Sigmoid colon (tissue), 7 donors: ENCODE data around the gene TMEM247. TPM values are rescaled to one million over a fixed set of nuclear protein-coding genes. Genes with fewer than 3 reads are reported as not detected.
"Not testable (repeated sequence)": the region's sequence is repeated elsewhere in the genome, so short reads cannot be mapped to it uniquely, and the experiment has no call there.

Experiments used
- DNase-seq: peaks from one replicate; pipeline ENCODE4 v3.0.0-alpha.2; 2019
- H3K27ac ChIP-seq, 4 donors: fragments of 200-600 bp; sonication (generic); one replicate each; pipeline ENCODE4 v1.5.1; 2016 to 2019; ENCODE audit warnings: mild to moderate bottlenecking in 1 of 4
- H3K27me3 ChIP-seq, 3 donors: fragments of 200-600 bp; sonication (generic); one replicate each; pipeline ENCODE4 v1.5.1; 2019; ENCODE audit warnings: mild to moderate bottlenecking in 1 of 3
- H3K36me3 ChIP-seq, 4 donors: fragments of 200-600 bp; sonication (generic); one replicate each; pipeline ENCODE4 v1.5.1; 2016 to 2019
- H3K4me1 ChIP-seq, 4 donors: fragments of 200-600 bp; sonication (generic); one replicate each; pipeline ENCODE4 v1.5.1; 2017 to 2019
- H3K4me3 ChIP-seq, 4 donors: fragments of 200-600 bp; sonication (generic); one replicate each; pipeline ENCODE4 v1.5.1; 2017 to 2019; ENCODE audit warnings: mild to moderate bottlenecking in 2 of 4, moderate library complexity in 1 of 4
- H3K9me3 ChIP-seq, 4 donors: fragments of 200-600 bp in 3 of 4; sonication (generic) in 3 of 4; one replicate each; pipeline versions ENCODE4 v1.5.1 to v1.6.1; 2013 to 2019
- CTCF ChIP-seq, 4 experiments: fragments of 450-650 bp in 3 of 4; fragments of 200-600 bp in 1 of 4; IDR thresholded peaks; one replicate each; pipeline ENCODE4 v1.5.1; 2016 to 2019; ENCODE audit warnings: antibody characterized with exemption in 4 of 4, mild to moderate bottlenecking in 3 of 4, moderate library complexity in 2 of 4
- EP300 ChIP-seq, 4 donors: sonication (generic); formaldehyde crosslinking; IDR thresholded peaks; one replicate each; pipeline ENCODE4 v1.6.1; 2017; ENCODE audit warnings: antibody characterized with exemption in 4 of 4
- POLR2A ChIP-seq, 2 donors: fragments of 450-650 bp; IDR thresholded peaks; one replicate each; pipeline ENCODE4 v1.6.1; 2016; ENCODE audit warnings: antibody characterized with exemption in 2 of 2, mild to moderate bottlenecking in 2 of 2, moderate library complexity in 2 of 2
- POLR2AphosphoS5 ChIP-seq, 4 donors: sonication (generic); formaldehyde crosslinking; IDR thresholded peaks; one replicate each; pipeline ENCODE4 v1.6.1; 2017; ENCODE audit warnings: antibody characterized with exemption in 4 of 4
- WGBS, 2 donors: extraction: QIAGEN DNeasy Blood & Tissue Kit; methylation state at CpG; one replicate each; pipeline ENCODE4 v1.1.7; 2013; 5-methylcytosine and 5-hydroxymethylcytosine counted together
- intact Hi-C: fragments of 100-400 bp; cut with DNase I; formaldehyde crosslinking; loops from one replicate; pipeline ENCODE4 v1.15.1; 2023
- polyA plus RNA-seq, 3 donors: library from polyadenylated mRNA; stranded (reverse); fragments of 200-250 nt; gene quantifications; one replicate each; pipeline ENCODE4 v1.2.3, GENCODE V29; 2013
- total RNA-seq, 4 donors: library from RNA; depleted of rRNA; stranded (reverse); fragments of >200 nt; gene quantifications; one replicate each; pipeline ENCODE4 v1.1.0, GENCODE V29; 2016
- donor health status: healthy with polysubstance abuse.
- donor health status: Bipolar disorder and iron deficiency.
- donor health status: healthy.

TMEM247 gene
- total and polyA plus RNA-seq, 7 donors: not detected

GRCh38 chr2:46521215-46521683 is 41.9 kb downstream of the TMEM247 start:
- 41 to 63% methylated on average over 2 of the region's 2 CpGs for WGBS, 2 donors
- H3K4me1 ChIP-seq: peaks cover 0 to 18% (median 0%) of the 10 kb centered on the region in 4 donors
- TF ChIP-seq POLR2A (IDR thresholded peaks at IDR 0.05): no peak
- TF ChIP-seq EP300 (IDR thresholded peaks at IDR 0.05): no peak
- TF ChIP-seq POLR2AphosphoS5 (IDR thresholded peaks at IDR 0.05): peak; percentile 21 to 61 (median 32)
- H3K27ac ChIP-seq: peak overlapping the region; percentile 17 to 66 (median 35)
- peak; percentile 92 for DNase-seq
- peaks cover 0 to 2% (median under 1%) of the 10 kb centered on the region in 4 donors for H3K9me3 ChIP-seq
- H3K36me3 ChIP-seq: no peaks in the 10 kb centered on the region
- no peaks in the 10 kb centered on the region for H3K27me3 ChIP-seq
- no peak overlapping the region for H3K4me3 ChIP-seq
- intact Hi-C loops: no loop called here

GRCh38 chr2:46522385-46522784 is 43.0 kb downstream of the TMEM247 start:
- H3K4me3 ChIP-seq, H3K27me3 ChIP-seq, H3K27ac ChIP-seq, H3K9me3 ChIP-seq, H3K36me3 ChIP-seq, intact Hi-C loops, DNase-seq: not testable (repeated sequence)
- H3K4me1 ChIP-seq: peaks cover 0 to 18% (median 0%) of the 10 kb centered on the region in 4 donors

GRCh38 chr2:46525522-46526155 is 46.3 kb downstream of the TMEM247 start:
- DNase-seq: no peak
- TF ChIP-seq POLR2AphosphoS5 (IDR thresholded peaks at IDR 0.05) (no peak), CTCF (IDR thresholded peaks at IDR 0.05) (no peak), POLR2A (IDR thresholded peaks at IDR 0.05) (no peak), EP300 (IDR thresholded peaks at IDR 0.05) (no peak)
- Histone ChIP-seq H3K4me3 (no peak overlapping the region), H3K36me3 (no peaks in the 10 kb centered on the region), H3K27me3 (no peaks in the 10 kb centered on the region), H3K4me1 (peaks cover 0 to 13% (median 0%) of the 10 kb centered on the region in 4 donors), H3K9me3 (no peaks in the 10 kb centered on the region), H3K27ac (no peak overlapping the region)
- intact Hi-C loops: no loop called here
- 87 to 89% methylated on average over 3 of the region's 3 CpGs for WGBS, 2 donors

GRCh38 chr2:46528880-46529279 is 49.5 kb downstream of the TMEM247 start:
- H3K27ac ChIP-seq: no peak overlapping the region
- H3K9me3 ChIP-seq: no peaks in the 10 kb centered on the region
- no peaks in the 10 kb centered on the region for H3K4me1 ChIP-seq
- 78 to 80% methylated on average over 1 of the region's 1 CpG for WGBS, 2 donors
- no peaks in the 10 kb centered on the region for H3K36me3 ChIP-seq
- H3K4me3 ChIP-seq: no peak overlapping the region
- no peaks in the 10 kb centered on the region for H3K27me3 ChIP-seq
- no peak for TF ChIP-seq CTCF (IDR thresholded peaks at IDR 0.05)
- no peak for TF ChIP-seq EP300 (IDR thresholded peaks at IDR 0.05)
- TF ChIP-seq POLR2A (IDR thresholded peaks at IDR 0.05): no peak
- no peak for TF ChIP-seq POLR2AphosphoS5 (IDR thresholded peaks at IDR 0.05)
- intact Hi-C loops: no loop called here
- DNase-seq: no peak

- no peaks in the 10 kb centered on the region for H3K9me3 ChIP-seq
- no peak overlapping the region for H3K4me3 ChIP-seq
- TF ChIP-seq EP300 (IDR thresholded peaks at IDR 0.05): no peak
- TF ChIP-seq POLR2AphosphoS5 (IDR thresholded peaks at IDR 0.05): no peak
- TF ChIP-seq POLR2A (IDR thresholded peaks at IDR 0.05): no peak
- no peak for TF ChIP-seq CTCF (IDR thresholded peaks at IDR 0.05)
- H3K36me3 ChIP-seq: peaks cover 0 to 5% (median 0%) of the 10 kb centered on the region in 4 donors
- no peak for DNase-seq
- no peaks in the 10 kb centered on the region for H3K4me1 ChIP-seq
- intact Hi-C loops: no loop called here
- no peak overlapping the region for H3K27ac ChIP-seq
- H3K27me3 ChIP-seq: no peaks in the 10 kb centered on the region
- WGBS, 2 donors: 87 to 91% methylated on average over 7 of the region's 7 CpGs
These were observed 51.3 kb downstream of the TMEM247 start for GRCh38 chr2:46530639-46531038.

GRCh38 chr2:46531863-46532262 is 52.5 kb downstream of the TMEM247 start:
- TF ChIP-seq CTCF (IDR thresholded peaks at IDR 0.05) (no peak), POLR2AphosphoS5 (IDR thresholded peaks at IDR 0.05) (no peak), EP300 (IDR thresholded peaks at IDR 0.05) (no peak), POLR2A (IDR thresholded peaks at IDR 0.05) (no peak)
- Histone ChIP-seq H3K36me3 (peaks cover 0 to 8% (median 0%) of the 10 kb centered on the region in 4 donors), H3K27ac (no peak overlapping the region), H3K4me1 (no peaks in the 10 kb centered on the region), H3K4me3 (no peak overlapping the region), H3K27me3 (no peaks in the 10 kb centered on the region), H3K9me3 (no peaks in the 10 kb centered on the region)
- intact Hi-C loops: no loop called here
- no peak for DNase-seq
